Measurements from ENCODE around the gene CETP.

DNA sequence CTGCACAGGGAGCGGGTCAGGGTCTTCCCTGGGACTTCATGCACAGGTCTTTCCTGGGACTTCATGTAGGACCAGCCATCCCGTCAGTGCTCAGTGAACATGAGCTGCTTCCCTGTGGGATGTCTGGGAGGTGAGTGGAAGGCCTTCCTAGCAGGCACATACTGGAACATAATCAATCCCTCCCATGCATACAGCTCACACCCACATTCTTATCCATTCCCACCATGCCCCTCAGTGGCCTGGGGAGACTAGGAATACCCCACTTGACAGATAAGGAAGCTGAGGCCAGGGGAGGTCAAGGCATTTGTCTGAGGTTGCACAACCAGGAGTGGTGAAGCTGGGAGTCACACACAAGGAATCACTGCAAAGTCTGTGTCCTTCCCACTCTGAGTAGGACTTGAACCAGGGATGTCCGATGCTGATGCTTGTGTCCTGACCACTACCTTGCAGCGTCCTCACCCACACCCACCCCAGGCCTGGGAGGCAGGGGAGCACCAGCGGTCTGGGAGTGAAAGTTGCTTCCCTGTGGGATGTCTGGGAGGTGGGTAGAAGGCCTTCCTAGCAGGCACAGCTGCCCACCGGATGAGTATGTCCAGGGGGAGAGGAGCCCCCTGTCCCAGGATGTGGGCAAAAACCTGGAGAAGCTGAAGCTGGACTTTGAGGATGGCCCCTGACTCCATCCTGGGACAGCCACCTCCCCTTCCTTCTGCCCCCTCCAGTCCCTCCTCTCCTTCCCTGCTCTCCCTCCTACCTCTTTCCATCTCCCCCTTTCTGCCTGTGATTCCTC is 26.6 kb downstream of the CETP start:
- TF ChIP-seq, protein P1, sequence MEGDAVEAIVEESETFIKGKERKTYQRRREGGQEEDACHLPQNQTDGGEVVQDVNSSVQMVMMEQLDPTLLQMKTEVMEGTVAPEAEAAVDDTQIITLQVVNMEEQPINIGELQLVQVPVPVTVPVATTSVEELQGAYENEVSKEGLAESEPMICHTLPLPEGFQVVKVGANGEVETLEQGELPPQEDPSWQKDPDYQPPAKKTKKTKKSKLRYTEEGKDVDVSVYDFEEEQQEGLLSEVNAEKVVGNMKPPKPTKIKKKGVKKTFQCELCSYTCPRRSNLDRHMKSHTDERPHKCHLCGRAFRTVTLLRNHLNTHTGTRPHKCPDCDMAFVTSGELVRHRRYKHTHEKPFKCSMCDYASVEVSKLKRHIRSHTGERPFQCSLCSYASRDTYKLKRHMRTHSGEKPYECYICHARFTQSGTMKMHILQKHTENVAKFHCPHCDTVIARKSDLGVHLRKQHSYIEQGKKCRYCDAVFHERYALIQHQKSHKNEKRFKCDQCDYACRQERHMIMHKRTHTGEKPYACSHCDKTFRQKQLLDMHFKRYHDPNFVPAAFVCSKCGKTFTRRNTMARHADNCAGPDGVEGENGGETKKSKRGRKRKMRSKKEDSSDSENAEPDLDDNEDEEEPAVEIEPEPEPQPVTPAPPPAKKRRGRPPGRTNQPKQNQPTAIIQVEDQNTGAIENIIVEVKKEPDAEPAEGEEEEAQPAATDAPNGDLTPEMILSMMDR (IDR thresholded peaks at IDR 0.05; ENCODE audit: insufficient read depth, low read depth, low read length): no peak
- TF ChIP-seq EZH2 (IDR thresholded peaks at IDR 0.05; ENCODE audit: insufficient read depth, low read length): no peak

Measured in astrocyte (in vitro differentiated cells and primary cell).